ENCODE measurements around the gene CAMTA1.

- TF ChIP-seq REST (IDR thresholded peaks at IDR 0.05; ENCODE audit: low read depth) (no peak), CTCF (IDR thresholded peaks at IDR 0.05 in 2 of 3, conservative IDR thresholded peaks at IDR 0.05 in 1 of 3; ENCODE audit: borderline replicate concordance in 1 of 3, insufficient read depth in 1 of 3, low read depth in 2 of 3, low read length in 2 of 3) (no peak), POLR2A (IDR thresholded peaks at IDR 0.05; ENCODE audit: borderline replicate concordance, extremely low read depth, insufficient read depth, insufficient read length) (no peak), YY1 (IDR thresholded peaks at IDR 0.05; ENCODE audit: extremely low read depth, insufficient replicate concordance, low read depth, low read length) (no peak), POLR2AphosphoS5 (IDR thresholded peaks at IDR 0.05; ENCODE audit: low read depth, low read length) (no peak), ZNF274 (IDR thresholded peaks at IDR 0.05; ENCODE audit: low read depth, low read length) (no peak), CEBPB (IDR thresholded peaks at IDR 0.05; ENCODE audit: low read depth) (no peak), ZFX (IDR thresholded peaks at IDR 0.05) (no peak), EZH2 (IDR thresholded peaks at IDR 0.05) (no peak), RAD21 (IDR thresholded peaks at IDR 0.05; ENCODE audit: low read depth) (no peak), EZH2phosphoT487 (IDR thresholded peaks at IDR 0.05; ENCODE audit: borderline replicate concordance) (no peak)
Measured at GRCh38 chr1:6738987-6739676, 46.1 kb upstream of the CAMTA1 start.

All from HCT116 (cell line).